SK-N-SH (cell line): ENCODE data around the gene TMEM106C.

ENCODE experiments used
- CHD2 ChIP-seq: fragments of 150-350 bp; IDR thresholded peaks from 2 replicates; pipeline ENCODE4 v1.6.1; 2018; ENCODE audit warnings: low read length; ENCODE audit not compliant: partially characterized antibody
- GABPA ChIP-seq: IDR thresholded peaks from 2 replicates; pipeline ENCODE4 v1.4.0; 2012; ENCODE audit warnings: low read depth, mild to moderate bottlenecking
- RCOR1 ChIP-seq: fragments of 150-350 bp; IDR thresholded peaks from 2 replicates; pipeline ENCODE4 v1.6.1; 2017; ENCODE audit warnings: antibody characterized with exemption, low read length
- SIN3A ChIP-seq: IDR thresholded peaks from 2 replicates; pipeline ENCODE4 v1.6.1; 2012; ENCODE audit warnings: low read depth, mild to moderate bottlenecking, low read length, moderate library complexity, borderline replicate concordance
- TF ChIP-seq, protein P1 (sequence below): fragments of 200-600 bp; sonication (generic); IDR thresholded peaks from 2 replicates; pipeline ENCODE4 v1.6.1; 2017; ENCODE audit warnings: antibody characterized with exemption, mild to moderate bottlenecking, moderate library complexity
- TF ChIP-seq, protein P2 (sequence below): IDR thresholded peaks from 2 replicates; pipeline ENCODE4 v1.4.0; 2012; ENCODE audit warnings: low read depth
- TF ChIP-seq, protein P3 (sequence below): IDR thresholded peaks from 2 replicates; pipeline ENCODE4; 2012
- TF ChIP-seq, protein P4 (sequence below): IDR thresholded peaks from 2 replicates; pipeline ENCODE4 v1.4.0; 2012; ENCODE audit warnings: low read depth, borderline replicate concordance

DNA sequence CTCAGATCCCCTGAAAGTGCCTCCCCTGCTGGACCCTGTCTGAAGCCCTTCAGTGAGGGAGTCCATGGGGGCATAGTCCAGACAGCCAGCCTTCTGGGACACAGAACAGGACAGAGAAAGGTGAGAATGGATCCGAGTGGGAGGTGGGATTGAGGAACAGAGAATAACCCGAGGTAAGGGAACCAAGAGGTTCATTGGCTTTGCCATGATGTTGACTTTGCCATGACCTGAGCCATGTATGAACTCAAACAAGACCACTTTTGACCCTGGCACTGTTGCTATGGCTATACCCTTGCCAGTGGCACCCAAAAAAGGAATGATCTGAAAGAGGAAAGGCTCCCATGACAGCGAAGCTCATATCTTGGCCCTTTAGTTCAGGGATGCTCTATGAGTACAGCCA lies 36.0 kb upstream of the TMEM106C start:
- TF ChIP-seq, protein P1, sequence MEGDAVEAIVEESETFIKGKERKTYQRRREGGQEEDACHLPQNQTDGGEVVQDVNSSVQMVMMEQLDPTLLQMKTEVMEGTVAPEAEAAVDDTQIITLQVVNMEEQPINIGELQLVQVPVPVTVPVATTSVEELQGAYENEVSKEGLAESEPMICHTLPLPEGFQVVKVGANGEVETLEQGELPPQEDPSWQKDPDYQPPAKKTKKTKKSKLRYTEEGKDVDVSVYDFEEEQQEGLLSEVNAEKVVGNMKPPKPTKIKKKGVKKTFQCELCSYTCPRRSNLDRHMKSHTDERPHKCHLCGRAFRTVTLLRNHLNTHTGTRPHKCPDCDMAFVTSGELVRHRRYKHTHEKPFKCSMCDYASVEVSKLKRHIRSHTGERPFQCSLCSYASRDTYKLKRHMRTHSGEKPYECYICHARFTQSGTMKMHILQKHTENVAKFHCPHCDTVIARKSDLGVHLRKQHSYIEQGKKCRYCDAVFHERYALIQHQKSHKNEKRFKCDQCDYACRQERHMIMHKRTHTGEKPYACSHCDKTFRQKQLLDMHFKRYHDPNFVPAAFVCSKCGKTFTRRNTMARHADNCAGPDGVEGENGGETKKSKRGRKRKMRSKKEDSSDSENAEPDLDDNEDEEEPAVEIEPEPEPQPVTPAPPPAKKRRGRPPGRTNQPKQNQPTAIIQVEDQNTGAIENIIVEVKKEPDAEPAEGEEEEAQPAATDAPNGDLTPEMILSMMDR: no peak
- TF ChIP-seq SIN3A: no peak
- TF ChIP-seq, protein P2, sequence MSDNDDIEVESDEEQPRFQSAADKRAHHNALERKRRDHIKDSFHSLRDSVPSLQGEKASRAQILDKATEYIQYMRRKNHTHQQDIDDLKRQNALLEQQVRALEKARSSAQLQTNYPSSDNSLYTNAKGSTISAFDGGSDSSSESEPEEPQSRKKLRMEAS: no peak
- no peak for TF ChIP-seq CHD2
- TF ChIP-seq, protein P3, sequence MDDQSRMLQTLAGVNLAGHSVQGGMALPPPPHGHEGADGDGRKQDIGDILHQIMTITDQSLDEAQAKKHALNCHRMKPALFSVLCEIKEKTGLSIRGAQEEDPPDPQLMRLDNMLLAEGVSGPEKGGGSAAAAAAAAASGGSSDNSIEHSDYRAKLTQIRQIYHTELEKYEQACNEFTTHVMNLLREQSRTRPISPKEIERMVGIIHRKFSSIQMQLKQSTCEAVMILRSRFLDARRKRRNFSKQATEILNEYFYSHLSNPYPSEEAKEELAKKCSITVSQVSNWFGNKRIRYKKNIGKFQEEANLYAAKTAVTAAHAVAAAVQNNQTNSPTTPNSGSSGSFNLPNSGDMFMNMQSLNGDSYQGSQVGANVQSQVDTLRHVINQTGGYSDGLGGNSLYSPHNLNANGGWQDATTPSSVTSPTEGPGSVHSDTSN: no peak
- TF ChIP-seq, protein P4, sequence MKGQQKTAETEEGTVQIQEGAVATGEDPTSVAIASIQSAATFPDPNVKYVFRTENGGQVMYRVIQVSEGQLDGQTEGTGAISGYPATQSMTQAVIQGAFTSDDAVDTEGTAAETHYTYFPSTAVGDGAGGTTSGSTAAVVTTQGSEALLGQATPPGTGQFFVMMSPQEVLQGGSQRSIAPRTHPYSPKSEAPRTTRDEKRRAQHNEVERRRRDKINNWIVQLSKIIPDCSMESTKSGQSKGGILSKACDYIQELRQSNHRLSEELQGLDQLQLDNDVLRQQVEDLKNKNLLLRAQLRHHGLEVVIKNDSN: no peak
- TF ChIP-seq RCOR1: no peak
- TF ChIP-seq GABPA: no peak
